ENCODE results near the gene ERICH6. TPM values are rescaled to one million over a fixed set of nuclear protein-coding genes. Genes with fewer than 3 reads are reported as not detected.

Gene ERICH6
- total RNA-seq, 1 experiment from 2014 or later: not detected

DNA sequence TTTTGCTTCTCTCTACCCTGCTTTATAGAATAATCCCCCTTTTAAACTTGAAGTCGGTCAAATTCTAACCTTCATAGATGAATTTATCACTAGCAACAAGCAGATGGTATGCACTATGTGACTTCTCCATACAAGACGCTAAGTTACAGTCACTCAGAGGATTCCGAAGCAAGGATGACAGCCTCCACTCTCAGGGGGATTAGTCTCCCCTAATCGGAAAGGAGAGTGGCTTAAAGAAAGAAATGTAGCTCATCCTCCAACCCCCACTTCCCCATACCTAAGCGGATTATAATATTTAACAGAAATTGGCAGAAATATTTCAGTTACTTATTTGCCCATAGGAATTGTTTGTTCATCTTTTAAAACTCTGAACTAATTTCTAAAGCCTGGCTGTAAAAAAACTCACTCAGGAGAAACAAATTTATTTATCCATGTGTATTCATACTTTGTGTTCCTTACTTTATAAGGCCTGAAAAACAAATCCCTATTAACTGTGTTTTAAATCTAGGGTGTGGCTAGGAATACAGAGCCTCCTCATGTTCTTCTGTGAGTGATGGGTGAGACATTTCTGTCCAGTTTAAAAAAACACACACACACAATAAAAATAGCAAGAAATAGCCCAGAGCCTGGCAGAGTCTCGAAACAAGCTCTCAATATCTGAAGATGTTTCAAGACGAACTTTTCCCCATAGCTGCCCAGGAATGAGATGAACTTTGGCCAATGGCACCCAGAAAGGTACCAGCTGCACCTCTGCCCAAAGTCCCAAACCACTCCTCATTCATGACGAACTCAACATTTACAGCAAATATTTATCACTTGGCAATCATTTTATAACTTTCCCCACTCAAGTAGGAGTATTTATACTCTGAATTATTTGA is 40.6 kb upstream of the ERICH6 start:
- peak; percentile 57 for DNase-seq
- Histone ChIP-seq H3K79me2 (ENCODE audit: low read length) (peaks cover 83% of the 10 kb centered on the region), H4K20me1 (ENCODE audit: low read length) (0 out of 2 replicates have a peak, but pooled peaks cover 13% of the 10 kb centered on the region), H3K9me3 (ENCODE audit: low read length) (no peaks in the 10 kb centered on the region), H3F3A (ENCODE audit: low read length, unreplicated experiment) (no peaks in the 10 kb centered on the region), H3K4me2 (ENCODE audit: low read length) (peak overlapping the region; percentile 16), H2AFZ (ENCODE audit: low read length) (no peak overlapping the region), H3K9me2 (replicated peaks; ENCODE audit: low read length) (no peaks in the 10 kb centered on the region), H3K9ac (ENCODE audit: low read length) (no peak overlapping the region), H3K27me3 (ENCODE audit: low read length) (no peaks in the 10 kb centered on the region), H3K4me1 (ENCODE audit: insufficient read depth, low read length) (peaks cover 29% of the 10 kb centered on the region), H3K4me3 (ENCODE audit: low read length) (no peak overlapping the region), H3K36me3 (ENCODE audit: low read depth, low read length) (peaks cover 14% of the 10 kb centered on the region), H3K27ac (ENCODE audit: low read length) (peak overlapping the region; percentile 38)
- ChIA-PET CTCF (interaction anchor here (0.6 to 0.9 kb wide), 2 partner anchors 15 to 22 kb away, joined by 4 read pairs; no protein-coding TSS in a partner anchor), POLR2A (ENCODE audit: unreplicated experiment) (interaction anchor here (0.6 kb wide), 1 partner anchor 40 kb away, joined by 3 read pairs; the partner anchor contains the start of gene ERICH6)
- TF ChIP-seq, protein P1, sequence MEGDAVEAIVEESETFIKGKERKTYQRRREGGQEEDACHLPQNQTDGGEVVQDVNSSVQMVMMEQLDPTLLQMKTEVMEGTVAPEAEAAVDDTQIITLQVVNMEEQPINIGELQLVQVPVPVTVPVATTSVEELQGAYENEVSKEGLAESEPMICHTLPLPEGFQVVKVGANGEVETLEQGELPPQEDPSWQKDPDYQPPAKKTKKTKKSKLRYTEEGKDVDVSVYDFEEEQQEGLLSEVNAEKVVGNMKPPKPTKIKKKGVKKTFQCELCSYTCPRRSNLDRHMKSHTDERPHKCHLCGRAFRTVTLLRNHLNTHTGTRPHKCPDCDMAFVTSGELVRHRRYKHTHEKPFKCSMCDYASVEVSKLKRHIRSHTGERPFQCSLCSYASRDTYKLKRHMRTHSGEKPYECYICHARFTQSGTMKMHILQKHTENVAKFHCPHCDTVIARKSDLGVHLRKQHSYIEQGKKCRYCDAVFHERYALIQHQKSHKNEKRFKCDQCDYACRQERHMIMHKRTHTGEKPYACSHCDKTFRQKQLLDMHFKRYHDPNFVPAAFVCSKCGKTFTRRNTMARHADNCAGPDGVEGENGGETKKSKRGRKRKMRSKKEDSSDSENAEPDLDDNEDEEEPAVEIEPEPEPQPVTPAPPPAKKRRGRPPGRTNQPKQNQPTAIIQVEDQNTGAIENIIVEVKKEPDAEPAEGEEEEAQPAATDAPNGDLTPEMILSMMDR (conservative IDR thresholded peaks at IDR 0.05; ENCODE audit: low read depth, low read length): no peak
- TF ChIP-seq EZH2 (IDR thresholded peaks at IDR 0.05; ENCODE audit: low read length, unreplicated experiment) (no peak), EZH2phosphoT487 (IDR thresholded peaks at IDR 0.05; ENCODE audit: borderline replicate concordance, low read length) (no peak)
- BruUV-seq (replicated peaks): no TSS peak
- ATAC-seq: peak; percentile 77
- intact Hi-C loops (cut with micrococcal nuclease): loop anchor here (1.0 to 2.0 kb wide), 2 partner anchors 19 to 23 kb away; partner anchors contain the start of gene SIAH2

DNA sequence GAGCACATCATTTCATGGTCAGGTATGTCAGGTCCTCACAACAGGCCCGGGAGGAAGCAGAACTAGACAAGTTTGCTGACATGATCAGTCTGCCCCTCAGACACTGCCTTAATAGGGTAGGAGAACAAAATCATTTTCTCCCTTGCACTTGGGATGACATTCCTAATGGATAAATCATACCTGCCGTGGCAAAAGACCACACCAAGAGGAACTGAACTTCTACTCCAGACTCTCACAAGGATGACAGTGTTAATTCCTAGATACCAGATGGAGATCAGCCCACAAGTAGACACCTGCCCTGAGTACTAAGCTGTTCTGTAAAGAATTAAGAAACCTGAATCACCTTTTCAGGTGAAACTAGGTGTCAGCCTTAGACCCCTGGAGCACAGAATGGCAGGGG is 39.8 kb upstream of the ERICH6 start:
- Histone ChIP-seq H3F3A (ENCODE audit: low read length, unreplicated experiment) (no peaks in the 10 kb centered on the region), H3K36me3 (ENCODE audit: low read depth, low read length) (peaks cover 14% of the 10 kb centered on the region), H3K9me3 (ENCODE audit: low read length) (no peaks in the 10 kb centered on the region), H4K20me1 (ENCODE audit: low read length) (0 out of 2 replicates have a peak, but pooled peaks cover 11% of the 10 kb centered on the region), H3K4me2 (ENCODE audit: low read length) (peak overlapping the region; percentile 16; the same call in 1 of the 2 replicates), H3K27ac (ENCODE audit: low read length) (no peak overlapping the region), H3K4me1 (ENCODE audit: insufficient read depth, low read length) (peaks cover 30% of the 10 kb centered on the region), H3K9me2 (replicated peaks; ENCODE audit: low read length) (no peaks in the 10 kb centered on the region), H2AFZ (ENCODE audit: low read length) (no peak overlapping the region), H3K9ac (ENCODE audit: low read length) (no peak overlapping the region), H3K4me3 (ENCODE audit: low read length) (no peak overlapping the region), H3K79me2 (ENCODE audit: low read length) (peaks cover 75% of the 10 kb centered on the region), H3K27me3 (ENCODE audit: low read length) (no peaks in the 10 kb centered on the region)
- DNase-seq (peak; percentile 65), ATAC-seq (no peak)
- ChIA-PET POLR2A (ENCODE audit: unreplicated experiment) (no interaction called here), CTCF (no interaction called here)
- BruUV-seq (replicated peaks): no TSS peak
- intact Hi-C loops (cut with micrococcal nuclease): no loop called here
- no peak for TF ChIP-seq EZH2phosphoT487 (IDR thresholded peaks at IDR 0.05; ENCODE audit: borderline replicate concordance, low read length)
- TF ChIP-seq, protein P1 (conservative IDR thresholded peaks at IDR 0.05; ENCODE audit: low read depth, low read length): no peak
- TF ChIP-seq EZH2 (IDR thresholded peaks at IDR 0.05; ENCODE audit: low read length, unreplicated experiment): no peak

DNA sequence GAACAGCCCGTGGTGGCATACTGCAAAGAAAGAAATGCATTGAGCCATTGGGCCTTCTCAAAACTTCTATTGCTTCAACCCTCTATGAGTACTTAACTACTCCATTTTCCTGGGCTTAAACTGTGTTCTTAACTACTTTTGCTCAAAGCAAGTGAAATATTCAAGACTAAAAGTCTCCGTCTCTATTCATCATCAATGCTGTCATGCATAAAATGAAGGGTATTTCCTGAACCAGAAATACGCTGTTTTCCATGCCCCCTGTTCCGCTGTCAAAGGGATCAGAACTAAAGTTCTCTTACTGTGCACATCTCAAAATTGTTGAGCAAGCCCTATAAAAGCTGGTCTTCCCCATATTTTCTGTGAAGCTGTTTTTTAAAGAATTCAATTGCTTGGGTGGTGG is 39.0 kb upstream of the ERICH6 start:
- no peaks in the 10 kb centered on the region for H3K27me3 ChIP-seq (ENCODE audit: low read length)
- H3K9ac ChIP-seq (ENCODE audit: low read length): no peak overlapping the region
- H3K4me1 ChIP-seq (ENCODE audit: insufficient read depth, low read length): peaks cover 28% of the 10 kb centered on the region
- H3K9me2 ChIP-seq (replicated peaks; ENCODE audit: low read length): no peaks in the 10 kb centered on the region
- no peak for ATAC-seq
- no peak for DNase-seq
- H3K4me3 ChIP-seq (ENCODE audit: low read length): no peak overlapping the region
- H3K4me2 ChIP-seq (ENCODE audit: low read length): no peak overlapping the region
- H3K36me3 ChIP-seq (ENCODE audit: low read depth, low read length): peaks cover 14% of the 10 kb centered on the region
- H3K27ac ChIP-seq (ENCODE audit: low read length): no peak overlapping the region
- intact Hi-C loops (cut with micrococcal nuclease): no loop called here
- TF ChIP-seq EZH2 (IDR thresholded peaks at IDR 0.05; ENCODE audit: low read length, unreplicated experiment) (no peak), EZH2phosphoT487 (IDR thresholded peaks at IDR 0.05; ENCODE audit: borderline replicate concordance, low read length) (no peak)
- TF ChIP-seq, protein P1 (conservative IDR thresholded peaks at IDR 0.05; ENCODE audit: low read depth, low read length): no peak
- BruUV-seq (replicated peaks): no TSS peak
- H3F3A ChIP-seq (ENCODE audit: low read length, unreplicated experiment): no peaks in the 10 kb centered on the region
- H2AFZ ChIP-seq (ENCODE audit: low read length): no peak overlapping the region
- ChIA-PET POLR2A (ENCODE audit: unreplicated experiment) (no interaction called here), CTCF (no interaction called here)
- H3K79me2 ChIP-seq (ENCODE audit: low read length): peaks cover 67% of the 10 kb centered on the region
- 0 out of 2 replicates have a peak, but pooled peaks cover 7% of the 10 kb centered on the region for H4K20me1 ChIP-seq (ENCODE audit: low read length)
- no peaks in the 10 kb centered on the region for H3K9me3 ChIP-seq (ENCODE audit: low read length)

Data from PC-3 (cell line).